Skeletal muscle tissue (tissue), 4 donors: ENCODE data around the gene TERT. TPM values are rescaled to one million over a fixed set of nuclear protein-coding genes. Genes with fewer than 3 reads are reported as not detected.

Experiments used
- H3K27ac ChIP-seq: one replicate; pipeline ENCODE4 v1.7.0; 2013; ENCODE audit warnings: mild to moderate bottlenecking, low read depth, low read length, inconsistent platforms
- H3K27me3 ChIP-seq, 3 donors: one replicate each; pipeline ENCODE4 v1.7.0; 2013; ENCODE audit warnings: low read length in 3 of 3; ENCODE audit not compliant: control insufficient read depth in 3 of 3, insufficient read depth in 3 of 3
- H3K36me3 ChIP-seq, 3 donors: one replicate each; pipeline ENCODE4 v1.7.0; 2013; ENCODE audit warnings: low read length in 3 of 3; ENCODE audit not compliant: control insufficient read depth in 3 of 3, insufficient read depth in 3 of 3
- H3K4me1 ChIP-seq, 3 donors: one replicate each; pipeline ENCODE4 v1.7.0; 2013; ENCODE audit warnings: low read length in 3 of 3, mild to moderate bottlenecking in 3 of 3; ENCODE audit not compliant: control insufficient read depth in 3 of 3, insufficient read depth in 3 of 3
- H3K4me3 ChIP-seq, 3 donors: one replicate each; pipeline ENCODE4 v1.7.0; 2013; ENCODE audit warnings: low read length in 3 of 3
- H3K9ac ChIP-seq, 3 donors: one replicate each; pipeline ENCODE4 v1.7.0; 2013; ENCODE audit warnings: low read length in 3 of 3, mild to moderate bottlenecking in 3 of 3, moderate library complexity in 2 of 3, low read depth in 1 of 3
- H3K9me3 ChIP-seq, 3 donors: one replicate each; pipeline ENCODE4 v1.7.0; 2013; ENCODE audit warnings: low read length in 3 of 3; ENCODE audit not compliant: control insufficient read depth in 3 of 3
- total RNA-seq: library from RNA; depleted of rRNA; stranded (reverse); fragments of >200 nt; gene quantifications from one replicate; pipeline ENCODE4 v1.2.3, GENCODE V29; 2014
- donor health status: Osteomylitis.

The TERT gene
- total RNA-seq, 1 donor from 2014 or later = not detected

DNA sequence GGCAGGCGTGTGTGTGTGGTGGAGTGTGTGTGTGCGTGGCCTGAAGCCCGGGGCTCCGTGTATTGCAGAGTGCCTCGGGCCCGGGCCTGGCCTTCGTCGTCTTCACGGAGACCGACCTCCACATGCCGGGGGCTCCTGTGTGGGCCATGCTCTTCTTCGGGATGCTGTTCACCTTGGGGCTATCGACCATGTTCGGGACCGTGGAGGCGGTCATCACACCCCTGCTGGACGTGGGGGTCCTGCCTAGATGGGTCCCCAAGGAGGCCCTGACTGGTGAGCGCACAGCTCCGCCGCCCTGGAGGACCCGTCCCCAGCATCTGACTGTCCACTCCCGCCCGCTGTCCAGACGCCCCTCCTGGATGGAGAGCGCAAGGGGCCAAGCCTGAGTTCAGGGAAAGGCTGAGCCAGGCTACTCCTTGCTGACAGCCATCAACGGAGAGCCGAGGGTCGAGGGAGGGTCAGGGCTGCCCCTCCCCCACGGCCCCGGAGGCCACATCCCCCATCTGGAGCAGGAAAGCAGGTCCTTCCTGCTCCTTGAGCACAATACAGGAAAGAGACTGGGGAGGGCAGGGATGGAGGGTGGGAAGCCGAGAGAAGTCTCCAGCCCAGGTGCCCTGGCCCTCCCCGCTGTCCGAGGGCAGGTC lies 51.3 kb downstream of the TERT start:
- Histone ChIP-seq H3K27ac (no peak overlapping the region), H3K4me1 (no peaks in the 10 kb centered on the region), H3K9me3 (no peaks in the 10 kb centered on the region), H3K4me3 (no peak overlapping the region), H3K27me3 (peaks cover 54 to 66% (median 56%) of the 10 kb centered on the region in 3 donors), H3K36me3 (no peaks in the 10 kb centered on the region), H3K9ac (no peak overlapping the region)

DNA sequence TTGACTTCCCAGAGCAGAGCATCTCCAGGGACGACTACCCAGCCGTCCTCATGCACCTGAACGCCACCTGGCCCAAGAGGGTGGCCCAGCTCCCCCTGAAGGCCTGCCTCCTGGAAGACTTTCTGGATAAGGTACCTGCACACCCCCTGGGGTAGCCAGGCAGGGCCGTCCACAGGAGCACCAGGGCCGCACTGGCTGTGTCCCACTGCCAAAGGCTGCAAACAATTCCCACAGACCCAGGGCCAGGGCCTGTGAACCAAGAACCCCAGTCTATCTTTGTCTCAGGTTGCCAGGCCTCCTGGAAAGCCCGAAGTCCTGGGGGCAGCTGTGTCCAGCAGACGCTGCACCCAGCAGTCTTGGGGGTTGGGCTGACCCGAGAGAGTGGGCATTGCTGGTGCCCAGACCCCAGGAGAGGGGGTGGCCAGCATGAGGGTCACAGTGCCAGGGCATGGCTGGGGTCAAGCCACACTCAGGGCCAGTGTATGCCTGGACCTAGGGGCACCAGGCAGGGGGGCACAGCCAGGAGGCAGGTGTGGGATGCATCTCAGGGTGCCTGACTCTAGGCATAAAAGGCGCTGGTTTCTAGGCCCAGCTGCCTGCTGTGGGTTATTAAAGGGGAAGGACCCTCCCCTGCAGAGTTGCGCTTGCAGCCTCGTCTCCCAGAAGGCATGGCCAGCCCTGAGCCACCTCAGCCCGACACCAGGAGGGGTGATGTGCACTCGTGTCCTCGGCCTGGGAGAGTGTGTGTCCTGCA lies 52.0 kb downstream of the TERT start:
- H3K27ac ChIP-seq = no peak overlapping the region
- H3K27me3 ChIP-seq = peaks cover 47 to 59% (median 50%) of the 10 kb centered on the region in 3 donors
- H3K36me3 ChIP-seq = no peaks in the 10 kb centered on the region
- H3K9me3 ChIP-seq = no peaks in the 10 kb centered on the region
- no peak overlapping the region for H3K9ac ChIP-seq
- H3K4me3 ChIP-seq = no peak overlapping the region
- H3K4me1 ChIP-seq = no peaks in the 10 kb centered on the region

GRCh38 chr5:1241509-1242080 lies 53.3 kb downstream of the TERT start:
- Histone ChIP-seq H3K27me3 (peaks cover 36 to 46% (median 37%) of the 10 kb centered on the region in 3 donors), H3K27ac (no peak overlapping the region), H3K36me3 (no peaks in the 10 kb centered on the region), H3K9ac (no peak overlapping the region), H3K4me1 (no peaks in the 10 kb centered on the region), H3K9me3 (peaks cover 0 to under 1% (median under 1%) of the 10 kb centered on the region in 3 donors), H3K4me3 (no peak overlapping the region)

DNA sequence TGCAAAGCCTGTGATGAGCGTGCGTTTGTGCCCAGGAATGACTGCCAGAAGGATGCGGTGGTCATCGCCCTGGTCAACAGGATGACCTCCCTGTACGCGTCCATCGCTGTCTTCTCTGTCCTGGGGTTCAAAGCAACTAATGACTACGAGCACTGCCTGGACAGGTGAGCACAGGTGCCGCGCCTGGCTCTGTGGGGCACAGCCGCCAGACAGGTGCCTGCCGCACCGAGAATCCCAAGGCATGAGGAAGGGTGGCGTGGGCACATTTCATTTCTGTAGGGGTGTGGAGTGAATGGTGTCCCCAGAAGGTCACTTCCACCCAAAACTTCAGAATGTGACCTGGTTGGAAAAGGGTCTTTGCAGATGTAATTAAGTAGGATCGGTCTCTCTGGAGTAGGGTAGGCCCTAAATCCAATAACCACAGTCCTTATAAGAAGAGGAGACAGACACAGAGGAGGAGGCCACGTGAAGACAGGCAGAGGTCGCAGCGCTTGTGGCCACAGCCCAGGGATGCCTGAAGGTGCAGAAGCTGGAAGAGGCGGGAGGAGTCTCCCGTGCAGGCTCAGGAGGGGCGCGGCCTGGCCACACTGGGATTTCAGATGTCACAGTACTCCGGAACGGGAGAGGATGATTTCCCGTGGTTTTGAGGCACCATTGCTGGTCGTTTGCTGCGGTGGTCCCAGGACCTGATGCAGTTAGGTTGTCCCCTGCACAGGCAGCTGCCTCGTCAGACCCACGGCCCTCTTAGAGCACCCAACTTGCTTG lies 54.2 kb downstream of the TERT start:
- H3K4me3 ChIP-seq = no peak overlapping the region
- H3K27me3 ChIP-seq = peaks cover 28 to 43% (median 36%) of the 10 kb centered on the region in 3 donors
- no peaks in the 10 kb centered on the region for H3K4me1 ChIP-seq
- H3K9ac ChIP-seq = no peak overlapping the region
- no peaks in the 10 kb centered on the region for H3K36me3 ChIP-seq
- peaks cover 0 to 4% (median 4%) of the 10 kb centered on the region in 3 donors for H3K9me3 ChIP-seq
- H3K27ac ChIP-seq = no peak overlapping the region

- Histone ChIP-seq H3K9ac (no peak overlapping the region), H3K27ac (no peak overlapping the region), H3K27me3 (peaks cover 19 to 34% (median 26%) of the 10 kb centered on the region in 3 donors), H3K4me1 (no peaks in the 10 kb centered on the region), H3K4me3 (no peak overlapping the region), H3K36me3 (no peaks in the 10 kb centered on the region), H3K9me3 (peaks cover 2 to 11% (median 6%) of the 10 kb centered on the region in 3 donors)
Observed at GRCh38 chr5:1239505-1240251, 55.2 kb downstream of the TERT start.

DNA sequence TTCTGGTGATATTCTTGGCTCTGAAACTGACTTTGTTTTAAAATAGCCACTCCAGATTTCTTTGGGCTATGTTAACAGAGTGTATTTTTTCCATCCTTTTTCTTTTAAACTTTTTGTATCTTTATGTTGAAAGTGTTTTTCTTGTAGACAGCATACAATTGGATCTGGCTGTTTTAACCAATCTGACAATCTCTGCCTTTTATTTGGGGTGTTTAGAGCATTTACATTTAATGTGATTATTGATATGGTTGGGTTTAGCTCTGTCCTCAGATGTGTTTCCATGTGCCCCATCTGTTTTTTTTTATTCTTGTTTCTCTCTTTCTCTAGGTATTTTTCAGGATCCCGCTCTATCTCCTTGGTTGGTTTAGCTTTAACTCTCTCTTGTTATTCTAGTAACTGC lies 59.0 kb downstream of the TERT start:
- Histone ChIP-seq H3K4me1 (no peaks in the 10 kb centered on the region), H3K27me3 (peaks cover 9 to 14% (median 12%) of the 10 kb centered on the region in 3 donors)

GRCh38 chr5:1235379-1235778 lies 59.5 kb downstream of the TERT start:
- Histone ChIP-seq H3K9ac (no peak overlapping the region), H3K27me3 (peaks cover 10 to 17% (median 13%) of the 10 kb centered on the region in 3 donors), H3K9me3 (peaks cover 2 to 11% (median 6%) of the 10 kb centered on the region in 3 donors), H3K27ac (no peak overlapping the region), H3K36me3 (no peaks in the 10 kb centered on the region), H3K4me3 (no peak overlapping the region), H3K4me1 (no peaks in the 10 kb centered on the region)

More for the DNA sequence above, 59.0 kb downstream of the TERT start:
- peaks cover 2 to 11% (median 6%) of the 10 kb centered on the region in 3 donors for H3K9me3 ChIP-seq
- no peaks in the 10 kb centered on the region for H3K36me3 ChIP-seq
- no peak overlapping the region for H3K27ac ChIP-seq
- no peak overlapping the region for H3K4me3 ChIP-seq
- H3K9ac ChIP-seq = no peak overlapping the region

DNA sequence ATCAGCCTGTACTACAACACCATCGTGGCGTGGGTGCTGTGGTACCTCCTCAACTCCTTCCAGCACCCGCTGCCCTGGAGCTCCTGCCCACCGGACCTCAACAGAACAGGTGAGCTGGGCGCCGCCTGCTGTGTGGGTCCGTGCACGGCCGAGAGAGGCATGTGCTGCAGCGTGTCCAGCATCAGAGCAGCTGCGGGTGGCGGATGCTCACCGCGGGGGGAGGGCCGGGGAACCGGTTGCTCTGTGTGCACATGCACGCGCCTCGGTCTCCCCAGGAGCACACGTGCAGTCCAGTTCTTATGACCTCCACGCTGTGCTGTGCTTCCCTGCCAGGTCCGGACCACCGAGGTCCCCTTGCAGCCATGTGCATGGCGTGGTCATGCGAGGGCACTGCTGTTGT lies 62.1 kb downstream of the TERT start:
- H3K36me3 ChIP-seq = no peaks in the 10 kb centered on the region
- no peak overlapping the region for H3K4me3 ChIP-seq
- H3K9me3 ChIP-seq = peaks cover 2 to 11% (median 6%) of the 10 kb centered on the region in 3 donors
- H3K27ac ChIP-seq = no peak overlapping the region
- H3K9ac ChIP-seq = no peak overlapping the region
- H3K27me3 ChIP-seq = peaks cover 7 to 24% (median 21%) of the 10 kb centered on the region in 3 donors
- peaks cover 0 to 5% (median 5%) of the 10 kb centered on the region in 3 donors for H3K4me1 ChIP-seq

GRCh38 chr5:1231354-1231905 lies 63.4 kb downstream of the TERT start:
- Histone ChIP-seq H3K27me3 (peaks cover 7 to 24% (median 21%) of the 10 kb centered on the region in 3 donors), H3K9me3 (peaks cover 2 to 9% (median 4%) of the 10 kb centered on the region in 3 donors), H3K9ac (no peak overlapping the region), H3K27ac (no peak overlapping the region), H3K4me3 (no peak overlapping the region), H3K4me1 (peaks cover 0 to 11% (median 7%) of the 10 kb centered on the region in 3 donors), H3K36me3 (no peaks in the 10 kb centered on the region)
